ENCODE data around the gene CNST.

GRCh38 chr1:246537441-246537840 lies 28.8 kb upstream of the CNST start:
- TF ChIP-seq POLR2A (IDR thresholded peaks at IDR 0.05), result no peak
- TF ChIP-seq CTCF (IDR thresholded peaks at IDR 0.05), result no peak
